LHCN-M2 (cell line): ENCODE data around the gene ARSI. TPM values are rescaled to one million over a fixed set of nuclear protein-coding genes. Genes with fewer than 3 reads are reported as not detected.

Source experiments
- DNase-seq: peaks from one replicate; pipeline ENCODE4 v3.0.0-alpha.2; 2012; ENCODE audit warnings: low read depth
- total RNA-seq: library from RNA; depleted of rRNA; stranded (reverse); fragments of >200 nt; gene quantifications from 2 replicates; pipeline ENCODE4 v1.2.3, GENCODE V29; 2014

ARSI gene
- total RNA-seq, 1 experiment from 2014 or later: 6.2 TPM

- no peak for DNase-seq
These were observed 24.4 kb upstream of the ARSI start for GRCh38 chr5:150327139-150327538.

DNA sequence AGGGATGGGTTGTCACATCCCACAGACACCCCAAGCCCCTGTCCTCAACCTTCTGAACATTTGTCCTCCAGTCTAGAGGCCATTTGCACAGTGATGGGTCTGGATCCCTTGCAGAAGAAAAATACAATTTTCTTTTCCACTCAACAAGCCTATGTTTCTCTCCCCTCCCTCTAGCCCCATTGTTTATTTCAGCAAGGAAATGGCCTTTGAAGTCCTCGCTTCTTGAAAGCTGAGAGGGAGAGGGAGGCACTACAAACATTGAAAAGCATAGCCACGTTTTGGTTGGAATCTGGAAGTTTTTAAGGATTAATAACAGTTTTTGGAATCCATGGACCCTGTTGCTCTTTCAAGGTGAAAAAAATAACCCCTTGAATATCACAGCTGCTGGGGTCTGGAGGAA lies 24.0 kb upstream of the ARSI start:
- DNase-seq: no peak

- no peak for DNase-seq
These were observed 22.7 kb upstream of the ARSI start for GRCh38 chr5:150325426-150325825.

GRCh38 chr5:150323819-150324218 lies 21.1 kb upstream of the ARSI start:
- DNase-seq: no peak

DNA sequence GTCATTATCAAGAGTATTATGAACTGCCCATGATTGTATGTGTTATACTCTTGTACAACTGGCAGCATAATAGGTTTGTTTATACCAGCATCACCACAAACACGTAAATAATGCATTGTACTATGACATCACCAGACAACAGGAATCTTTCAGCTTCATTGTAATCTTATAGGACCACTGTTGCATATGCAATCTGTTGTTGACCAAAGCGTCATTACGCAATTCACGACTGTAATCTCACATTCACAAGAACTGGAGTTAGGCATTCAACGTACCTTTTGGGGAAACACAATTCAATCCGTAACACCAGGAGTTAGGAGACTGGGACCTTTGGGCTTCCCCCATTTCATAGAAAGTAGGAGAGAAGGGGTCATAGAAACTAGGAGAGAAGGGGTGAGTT lies 20.4 kb upstream of the ARSI start:
- no peak for DNase-seq

GRCh38 chr5:150322202-150322601 lies 19.5 kb upstream of the ARSI start:
- peak; percentile 58 for DNase-seq

GRCh38 chr5:150321784-150322183 lies 19.1 kb upstream of the ARSI start:
- DNase-seq: no peak

DNA sequence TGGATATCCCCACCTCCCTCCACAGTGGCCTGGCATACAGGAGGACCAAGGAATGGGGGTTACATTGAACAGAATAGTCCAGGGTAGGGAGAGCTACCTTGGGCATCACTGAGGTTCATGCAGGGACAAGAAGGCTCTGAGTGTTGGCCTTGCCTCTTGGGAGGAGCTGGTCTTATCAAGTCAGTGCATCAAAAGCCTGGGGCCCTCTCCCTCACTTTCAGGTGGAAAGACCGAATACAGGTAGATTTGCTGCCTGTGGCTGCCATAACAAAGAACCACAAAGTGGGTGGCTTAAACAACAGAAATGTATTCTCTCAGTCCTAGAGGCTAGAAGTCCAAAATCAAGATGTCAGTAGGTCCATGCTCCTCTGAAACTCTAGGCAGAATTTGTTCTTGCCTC lies 18.5 kb upstream of the ARSI start:
- no peak for DNase-seq

GRCh38 chr5:150320044-150320613 lies 17.4 kb upstream of the ARSI start:
- DNase-seq: peak; percentile 95

DNA sequence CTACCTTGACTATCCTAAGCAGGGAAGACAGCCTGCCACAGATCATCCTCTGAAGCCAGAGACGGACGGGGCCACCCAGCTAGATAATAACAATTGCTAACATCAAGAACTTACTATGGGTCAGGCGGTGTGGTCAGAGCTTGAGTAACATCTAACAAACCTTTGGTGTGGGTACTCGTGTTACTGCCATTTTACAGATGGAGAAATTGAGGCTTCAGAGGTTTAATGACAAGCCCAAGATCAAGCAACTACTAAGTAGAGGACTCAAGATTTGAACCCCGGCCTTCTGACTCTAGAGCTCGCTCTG lies 16.7 kb upstream of the ARSI start:
- DNase-seq: no peak

DNA sequence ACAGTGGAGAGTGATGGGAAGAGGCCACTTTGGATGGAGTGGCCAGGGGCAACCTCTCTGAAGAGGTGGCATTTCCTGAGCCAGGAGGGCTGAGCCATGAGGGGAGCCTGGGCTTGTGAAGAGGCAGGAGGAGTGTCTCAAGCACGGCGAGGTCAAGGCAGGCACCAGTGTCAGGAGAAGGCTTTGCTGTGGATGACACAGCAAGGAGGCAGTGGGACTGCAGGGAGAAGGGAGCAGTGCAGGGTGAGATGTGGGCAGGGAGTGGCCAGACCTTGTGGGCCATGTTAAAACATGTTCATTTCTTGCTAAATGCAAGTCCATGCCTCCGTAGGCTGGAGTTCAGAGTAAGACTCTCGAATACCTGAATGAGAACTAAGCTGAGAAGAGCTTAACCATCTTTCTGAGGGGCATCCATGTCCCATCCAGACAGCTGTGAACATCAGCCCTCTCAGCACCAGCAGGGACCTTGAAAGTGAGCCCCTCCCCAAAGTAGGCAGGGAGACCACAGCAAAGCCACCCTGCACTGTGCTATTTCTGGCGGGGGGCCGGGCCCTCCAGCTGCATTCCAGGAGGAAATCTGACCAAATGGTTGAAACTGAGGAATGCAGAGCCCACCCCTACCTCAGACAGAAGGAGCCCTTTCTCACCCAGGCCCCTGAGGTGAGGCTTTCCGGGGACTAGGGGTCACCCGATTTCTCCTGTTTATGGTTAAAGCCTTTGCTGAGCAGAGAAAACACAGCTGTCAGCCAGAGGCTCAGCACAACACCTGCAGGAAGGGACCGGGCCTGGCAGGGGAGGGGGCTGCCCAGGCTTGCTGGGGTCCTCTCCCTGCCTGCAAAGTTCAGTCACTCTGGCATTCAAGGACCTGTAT lies 16.1 kb upstream of the ARSI start:
- no peak for DNase-seq

GRCh38 chr5:150317048-150318003 lies 14.6 kb upstream of the ARSI start:
- DNase-seq: peak; percentile 99

DNA sequence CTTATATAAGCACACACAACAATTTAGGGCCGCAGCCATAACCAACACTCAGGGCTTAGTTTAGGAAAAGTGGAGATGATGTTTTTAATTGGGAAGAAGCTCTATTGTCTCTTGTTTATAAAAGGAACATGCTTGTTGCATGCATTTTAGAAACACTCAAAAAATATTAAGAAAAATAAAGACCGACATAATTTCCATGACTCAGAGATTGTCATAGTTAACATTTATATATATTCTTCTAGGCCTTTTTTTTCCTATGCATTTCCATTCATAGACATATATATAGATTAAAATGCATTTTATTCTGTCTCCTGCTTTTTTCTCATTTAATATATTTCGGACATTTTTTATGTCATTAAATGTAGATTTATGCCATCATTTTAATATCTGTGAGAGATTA lies 13.6 kb upstream of the ARSI start:
- no peak for DNase-seq

DNA sequence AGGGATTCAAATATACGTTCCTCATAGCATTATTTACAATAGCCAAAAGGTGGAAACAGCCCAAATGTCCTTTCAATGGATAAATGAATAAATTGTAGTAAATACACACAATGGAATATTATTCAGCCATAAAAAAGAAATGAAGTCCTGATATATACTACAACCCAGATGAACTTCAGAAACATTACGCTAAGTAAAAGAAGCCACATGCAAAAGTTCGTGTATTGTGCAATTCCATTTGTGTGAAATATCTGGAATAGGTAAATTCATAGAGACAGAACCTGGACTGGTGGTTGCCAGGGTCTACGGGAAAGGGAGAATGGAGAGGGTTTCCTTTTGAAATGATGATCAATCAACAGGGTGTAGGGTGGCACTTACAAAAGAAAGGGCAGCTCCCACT lies 12.5 kb upstream of the ARSI start:
- no peak for DNase-seq

GRCh38 chr5:150313921-150314716 lies 11.4 kb upstream of the ARSI start:
- no peak for DNase-seq

DNA sequence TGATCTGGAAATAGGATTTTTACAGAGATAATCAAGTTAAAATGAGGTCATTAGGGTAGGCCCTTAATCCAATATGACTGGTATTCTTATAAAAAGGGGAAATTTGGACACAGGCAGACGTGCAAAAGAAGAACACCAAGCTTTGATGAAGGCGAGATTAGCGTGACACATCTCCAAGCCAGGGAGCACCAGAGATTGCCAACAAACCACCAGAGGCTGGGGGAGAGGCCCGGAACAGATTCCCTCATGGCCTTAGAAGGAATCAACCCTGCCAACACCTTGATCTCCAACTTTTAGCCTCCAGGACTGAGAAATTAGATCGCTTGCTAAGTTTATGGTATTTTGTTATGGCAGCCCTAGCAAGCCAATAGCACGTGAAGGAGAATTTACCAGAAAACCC lies 10.8 kb upstream of the ARSI start:
- no peak for DNase-seq

- DNase-seq: no peak
These were observed 9.8 kb upstream of the ARSI start for GRCh38 chr5:150312518-150312917.

DNA sequence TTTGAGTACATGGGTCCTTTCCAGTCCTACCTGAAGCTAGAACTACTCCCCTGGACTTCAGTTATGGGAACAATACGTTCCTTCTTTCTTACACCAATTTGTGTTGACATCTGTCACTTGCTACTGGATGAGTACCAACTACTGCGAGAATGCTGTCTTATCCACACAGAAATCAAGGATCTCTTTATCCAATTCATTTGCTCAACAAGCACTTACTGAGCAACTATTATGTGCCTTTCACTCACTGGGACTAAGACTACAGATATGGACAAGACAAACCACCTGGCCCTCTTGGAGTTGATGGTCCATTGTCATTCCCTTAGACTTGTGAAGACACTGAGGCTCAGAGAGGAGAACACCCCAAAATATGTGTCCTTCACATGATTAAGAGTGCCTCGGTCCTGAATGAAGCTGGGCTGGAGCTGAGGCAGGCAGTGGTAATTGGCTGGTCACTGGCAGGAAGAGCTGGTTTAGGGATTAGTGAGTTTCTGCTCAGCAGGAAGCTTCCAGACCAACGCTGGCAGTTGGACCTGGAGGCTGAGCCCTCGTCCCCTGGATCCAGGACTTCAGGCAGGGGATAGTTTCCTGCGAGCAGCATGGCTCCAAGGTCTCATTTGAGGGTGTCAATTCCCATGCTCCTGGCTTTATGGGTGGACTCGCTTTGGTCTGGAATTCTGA lies 8.4 kb upstream of the ARSI start:
- no peak for DNase-seq

DNA sequence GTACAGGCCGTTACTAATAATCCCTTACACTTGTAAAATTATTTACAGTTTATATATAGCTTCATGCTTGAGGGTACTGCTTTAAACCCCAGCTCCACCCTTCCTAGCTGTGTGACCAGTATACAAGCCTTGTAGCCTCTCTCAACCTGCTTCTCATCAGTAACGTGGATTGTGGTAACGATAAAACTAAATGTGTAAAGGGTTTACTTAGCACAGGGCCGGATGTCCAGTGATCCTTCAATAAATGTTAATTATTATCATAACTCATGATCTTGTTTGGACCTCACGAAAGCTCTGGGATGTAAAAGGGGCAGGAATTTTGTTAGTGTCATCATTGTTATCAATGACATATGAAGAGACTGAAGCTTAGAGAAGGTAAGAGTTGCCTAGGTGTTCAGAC lies 7.5 kb upstream of the ARSI start:
- DNase-seq: no peak

DNA sequence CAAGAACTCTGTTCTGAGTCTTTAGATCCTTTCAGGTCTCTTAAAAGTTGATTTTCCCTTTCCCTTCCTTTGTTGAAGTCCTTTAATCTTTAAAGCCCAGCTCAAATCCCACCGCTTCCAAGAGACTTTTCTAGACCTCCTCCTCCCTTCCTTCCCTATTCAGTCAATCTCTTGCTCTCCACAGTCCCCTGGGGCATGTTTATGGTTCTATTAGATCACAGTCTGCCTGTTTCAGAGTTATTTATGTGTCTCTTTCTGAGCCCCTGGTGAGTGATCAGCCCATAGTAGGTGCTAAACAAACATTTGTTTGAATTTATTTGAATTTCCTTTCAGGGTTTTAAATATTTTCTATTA lies 7.2 kb upstream of the ARSI start:
- no peak for DNase-seq
